Fibroblast of gingiva (primary cell): ENCODE data around the gene HAUS2.

Experiments
- DNase-seq: peaks from one replicate; pipeline ENCODE4 v3.0.0-alpha.2; 2011; ENCODE audit warnings: low read depth

Gene HAUS2

DNA sequence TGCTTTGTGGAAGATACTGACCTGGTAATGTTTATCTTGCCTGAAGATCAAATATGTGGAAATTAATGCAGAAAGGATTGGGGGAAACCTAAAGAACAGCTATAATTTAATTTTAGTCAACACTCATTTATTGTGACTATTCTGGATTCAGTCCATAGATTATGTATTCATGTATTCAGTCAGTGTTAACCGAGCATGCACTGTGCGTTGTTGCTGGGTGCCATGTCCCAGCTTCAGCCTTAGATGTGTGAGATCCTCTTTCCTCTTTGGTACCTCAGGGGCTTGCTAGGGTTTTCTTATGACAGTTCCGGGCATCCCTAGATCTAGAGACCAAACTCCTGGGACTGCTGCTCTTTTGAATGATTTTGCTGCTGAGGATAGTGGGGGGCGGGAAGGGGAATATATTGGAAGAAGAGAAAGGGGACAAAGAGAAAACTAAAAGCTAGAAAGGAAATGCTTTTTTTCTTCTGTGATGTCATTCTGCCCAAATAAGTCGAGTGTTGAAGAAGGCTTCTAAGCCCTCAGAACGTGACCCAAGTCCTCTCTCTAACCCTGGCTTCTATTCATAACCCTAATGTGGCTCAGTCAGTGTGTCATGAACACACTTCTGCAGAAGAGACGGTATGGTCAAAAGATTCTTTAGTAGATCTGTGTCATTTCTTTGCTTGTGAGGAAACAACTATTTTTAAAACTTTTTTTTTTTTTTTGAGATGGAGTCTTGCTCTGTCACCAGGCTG, 60.3 kb downstream of the HAUS2 start:
- no peak for DNase-seq

DNA sequence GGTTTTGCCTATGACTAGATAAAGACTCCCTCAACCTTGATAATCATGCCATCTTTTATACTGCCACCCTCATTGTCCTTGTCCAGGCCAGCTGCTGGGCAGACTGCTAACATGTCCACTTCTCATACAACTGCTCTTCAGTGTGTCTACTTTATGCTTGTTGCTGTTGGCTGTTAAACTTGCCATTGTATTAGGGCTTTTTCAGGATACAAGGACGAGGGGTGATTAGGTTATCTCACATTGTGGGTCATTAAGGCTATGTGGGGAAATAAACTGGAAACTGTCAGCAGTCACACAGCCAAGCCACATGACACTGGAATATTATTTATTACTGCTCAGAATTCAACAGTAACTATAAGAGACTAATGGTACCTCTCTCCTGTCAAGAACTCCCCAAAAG, 62.9 kb downstream of the HAUS2 start:
- DNase-seq = no peak

GRCh38 chr15:42612367-42612912, 63.8 kb downstream of the HAUS2 start:
- no peak for DNase-seq

DNA sequence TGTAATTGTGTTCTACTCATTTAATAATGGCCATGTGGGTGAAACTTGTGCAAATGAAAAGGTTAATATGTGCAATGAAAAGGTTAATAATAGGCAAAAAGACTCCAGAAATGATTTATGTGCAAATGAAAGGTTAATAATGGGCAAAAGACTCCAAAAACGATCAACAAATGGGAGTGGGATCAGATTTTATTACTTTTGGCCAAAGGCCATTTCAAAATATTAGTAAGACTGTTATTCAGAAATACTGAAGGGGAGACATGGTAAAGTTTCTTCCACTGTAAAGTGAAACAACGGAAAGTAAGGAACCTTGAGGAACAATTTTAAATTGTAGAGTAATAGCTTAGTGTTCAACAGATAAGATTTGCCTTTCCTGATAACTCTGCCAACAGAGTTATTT, 67.5 kb downstream of the HAUS2 start:
- DNase-seq = no peak
